Nephron (organoid): ENCODE results near the gene TRPM2.
"Not testable (repeated sequence)": the region's sequence is repeated elsewhere in the genome, so short reads cannot be mapped to it uniquely, and the experiment has no call there.

ENCODE experiments used
- H3K27ac Mint-ChIP-seq, 3 experiments: 2 replicates each; pipeline ENCODE4 v1.8.0; 2020; ENCODE audit warnings: mixed read lengths in 3 of 3, mild to moderate bottlenecking in 2 of 3, moderate library complexity in 1 of 3
- H3K27me3 Mint-ChIP-seq: 2 replicates; pipeline ENCODE4 v1.8.0; 2021; ENCODE audit warnings: low read depth, mild to moderate bottlenecking, moderate library complexity, mixed read lengths
- H3K36me3 Mint-ChIP-seq: 2 replicates; pipeline ENCODE4 v1.8.0; 2020; ENCODE audit warnings: low read depth, mixed read lengths
- H3K4me1 Mint-ChIP-seq: 2 replicates; pipeline ENCODE4 v1.8.0; 2020; ENCODE audit warnings: mixed read lengths
- H3K4me3 Mint-ChIP-seq, 3 experiments: 2 replicates each; pipeline ENCODE4 v1.8.0; 2020; ENCODE audit warnings: mild to moderate bottlenecking in 3 of 3, mixed read lengths in 3 of 3, moderate library complexity in 2 of 3
- H3K9me3 Mint-ChIP-seq: 2 replicates; pipeline ENCODE4 v1.8.0; 2020; ENCODE audit warnings: mixed read lengths
- TF ChIP-seq, protein P1 (sequence below), 3 experiments: fragments of 200-600 bp; sonication (generic); IDR thresholded peaks; one replicate each; pipeline ENCODE4 v1.5.0; 2021; ENCODE audit warnings: antibody characterized with exemption in 3 of 3; ENCODE audit not compliant: unreplicated experiment in 3 of 3

TRPM2 gene

DNA sequence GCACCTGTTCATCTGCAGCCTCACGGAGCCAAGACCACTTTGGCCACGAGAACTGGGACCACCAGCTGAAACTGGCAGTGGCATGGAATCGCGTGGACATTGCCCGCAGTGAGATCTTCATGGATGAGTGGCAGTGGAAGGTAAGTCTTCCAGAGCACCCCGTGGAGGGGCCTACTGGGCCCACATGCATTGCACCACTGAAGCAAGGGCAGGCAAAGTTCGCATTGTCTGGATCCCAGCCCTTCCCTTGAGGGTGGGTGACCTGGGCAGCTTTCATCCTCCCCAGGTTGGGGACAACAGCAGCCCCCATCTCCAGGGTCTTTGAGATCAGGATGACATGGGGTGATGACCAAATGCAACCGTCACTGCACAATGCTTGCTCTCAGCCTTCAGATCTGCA, 37.5 kb downstream of the TRPM2 start:
- Mint-ChIP-seq H3K4me1 (no peaks in the 10 kb centered on the region), H3K27ac (no peak overlapping the region), H3K27me3 (no peaks in the 10 kb centered on the region), H3K36me3 (no peaks in the 10 kb centered on the region), H3K4me3 (no peak overlapping the region), H3K9me3 (peaks cover 16% of the 10 kb centered on the region)
- TF ChIP-seq, protein P1, sequence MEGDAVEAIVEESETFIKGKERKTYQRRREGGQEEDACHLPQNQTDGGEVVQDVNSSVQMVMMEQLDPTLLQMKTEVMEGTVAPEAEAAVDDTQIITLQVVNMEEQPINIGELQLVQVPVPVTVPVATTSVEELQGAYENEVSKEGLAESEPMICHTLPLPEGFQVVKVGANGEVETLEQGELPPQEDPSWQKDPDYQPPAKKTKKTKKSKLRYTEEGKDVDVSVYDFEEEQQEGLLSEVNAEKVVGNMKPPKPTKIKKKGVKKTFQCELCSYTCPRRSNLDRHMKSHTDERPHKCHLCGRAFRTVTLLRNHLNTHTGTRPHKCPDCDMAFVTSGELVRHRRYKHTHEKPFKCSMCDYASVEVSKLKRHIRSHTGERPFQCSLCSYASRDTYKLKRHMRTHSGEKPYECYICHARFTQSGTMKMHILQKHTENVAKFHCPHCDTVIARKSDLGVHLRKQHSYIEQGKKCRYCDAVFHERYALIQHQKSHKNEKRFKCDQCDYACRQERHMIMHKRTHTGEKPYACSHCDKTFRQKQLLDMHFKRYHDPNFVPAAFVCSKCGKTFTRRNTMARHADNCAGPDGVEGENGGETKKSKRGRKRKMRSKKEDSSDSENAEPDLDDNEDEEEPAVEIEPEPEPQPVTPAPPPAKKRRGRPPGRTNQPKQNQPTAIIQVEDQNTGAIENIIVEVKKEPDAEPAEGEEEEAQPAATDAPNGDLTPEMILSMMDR (IDR thresholded peaks at IDR 0.05; ENCODE audit: unreplicated experiment in 3 of 3) = no peak

DNA sequence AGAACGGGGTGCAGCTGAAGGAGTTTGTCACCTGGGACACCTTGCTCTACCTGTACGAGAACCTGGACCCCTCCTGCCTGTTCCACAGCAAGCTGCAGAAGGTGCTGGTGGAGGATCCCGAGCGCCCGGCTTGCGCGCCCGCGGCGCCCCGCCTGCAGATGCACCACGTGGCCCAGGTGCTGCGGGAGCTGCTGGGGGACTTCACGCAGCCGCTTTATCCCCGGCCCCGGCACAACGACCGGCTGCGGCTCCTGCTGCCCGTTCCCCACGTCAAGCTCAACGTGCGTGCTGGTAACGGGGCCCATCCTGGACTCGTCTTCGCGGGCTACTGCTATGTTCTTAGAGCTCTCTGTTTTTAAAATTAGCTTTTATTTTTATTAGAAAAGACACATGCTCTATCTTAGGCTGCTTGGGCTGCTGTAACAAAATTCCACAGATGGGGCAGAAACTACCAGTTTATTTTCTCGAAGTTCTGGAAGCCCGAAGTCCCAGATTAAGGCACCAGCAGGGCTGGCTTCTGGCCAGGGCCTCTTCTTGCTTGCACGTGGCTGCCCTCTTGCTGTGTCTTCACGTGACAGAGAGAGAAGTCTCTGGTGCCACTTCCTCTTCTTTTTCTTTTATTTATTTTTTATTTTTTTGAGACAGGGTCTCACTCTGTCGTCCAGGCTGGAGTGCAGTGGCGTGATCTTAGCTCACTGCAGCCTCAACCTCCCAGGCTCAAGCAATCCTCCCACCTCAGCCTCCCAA, 38.1 kb downstream of the TRPM2 start:
- no peaks in the 10 kb centered on the region for H3K36me3 Mint-ChIP-seq
- H3K9me3 Mint-ChIP-seq = peaks cover 12% of the 10 kb centered on the region
- no peaks in the 10 kb centered on the region for H3K4me1 Mint-ChIP-seq
- no peak overlapping the region for H3K27ac Mint-ChIP-seq
- TF ChIP-seq, protein P1 (IDR thresholded peaks at IDR 0.05; ENCODE audit: unreplicated experiment in 3 of 3) = no peak
- H3K27me3 Mint-ChIP-seq = no peaks in the 10 kb centered on the region
- H3K4me3 Mint-ChIP-seq = no peak overlapping the region

DNA sequence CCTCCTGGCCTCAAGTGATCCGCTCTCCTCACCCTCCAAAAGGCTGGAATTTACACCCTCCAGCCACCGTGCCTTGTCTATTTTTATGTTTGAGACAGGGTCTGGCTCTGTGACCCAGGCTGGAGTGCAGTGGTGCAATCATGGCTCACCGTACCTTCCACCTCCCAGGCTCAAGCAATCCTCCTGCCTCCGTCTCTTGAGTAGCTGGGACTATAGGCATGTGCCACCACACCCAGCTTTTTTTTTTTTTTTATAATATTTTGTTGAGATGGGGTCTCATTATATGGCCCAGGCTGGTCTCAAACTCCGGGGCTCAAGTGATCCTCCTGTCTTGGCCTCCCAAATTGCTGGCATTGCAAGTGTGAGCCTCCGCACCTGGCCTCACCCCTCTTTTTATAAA, 38.8 kb downstream of the TRPM2 start:
- no peaks in the 10 kb centered on the region for H3K4me1 Mint-ChIP-seq
- no peak overlapping the region for H3K27ac Mint-ChIP-seq
- H3K27me3 Mint-ChIP-seq = no peaks in the 10 kb centered on the region

DNA sequence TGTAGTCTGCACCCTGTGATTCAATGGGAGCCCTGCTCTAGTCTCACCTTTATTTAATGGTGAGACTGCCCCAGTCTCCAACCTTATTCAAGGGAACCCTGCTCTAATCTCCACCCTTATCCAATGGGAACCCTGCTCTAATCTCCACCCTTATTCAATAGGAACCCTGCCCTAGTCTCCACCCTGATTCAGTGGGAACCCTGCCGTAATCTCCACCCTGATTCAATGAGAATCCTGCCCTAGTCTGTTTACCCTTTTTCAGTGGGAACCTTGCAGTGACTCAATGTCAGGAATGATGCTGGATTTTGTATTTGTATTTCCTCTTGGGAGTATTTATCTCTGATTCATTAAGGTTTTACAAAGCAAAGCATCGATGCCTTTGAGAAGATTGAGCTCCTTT, 39.5 kb downstream of the TRPM2 start:
- Mint-ChIP-seq H3K27me3 (no peaks in the 10 kb centered on the region), H3K4me3 (no peak overlapping the region), H3K27ac (no peak overlapping the region), H3K36me3 (no peaks in the 10 kb centered on the region), H3K4me1 (no peaks in the 10 kb centered on the region), H3K9me3 (peaks cover 9% of the 10 kb centered on the region)
- TF ChIP-seq, protein P1 (IDR thresholded peaks at IDR 0.05; ENCODE audit: unreplicated experiment in 3 of 3) = no peak

More for the DNA sequence above, 38.8 kb downstream of the TRPM2 start:
- TF ChIP-seq, protein P1 (IDR thresholded peaks at IDR 0.05; ENCODE audit: unreplicated experiment in 3 of 3) = no peak
- Mint-ChIP-seq H3K9me3 (peaks cover 10% of the 10 kb centered on the region), H3K4me3 (no peak overlapping the region), H3K36me3 (no peaks in the 10 kb centered on the region)

DNA sequence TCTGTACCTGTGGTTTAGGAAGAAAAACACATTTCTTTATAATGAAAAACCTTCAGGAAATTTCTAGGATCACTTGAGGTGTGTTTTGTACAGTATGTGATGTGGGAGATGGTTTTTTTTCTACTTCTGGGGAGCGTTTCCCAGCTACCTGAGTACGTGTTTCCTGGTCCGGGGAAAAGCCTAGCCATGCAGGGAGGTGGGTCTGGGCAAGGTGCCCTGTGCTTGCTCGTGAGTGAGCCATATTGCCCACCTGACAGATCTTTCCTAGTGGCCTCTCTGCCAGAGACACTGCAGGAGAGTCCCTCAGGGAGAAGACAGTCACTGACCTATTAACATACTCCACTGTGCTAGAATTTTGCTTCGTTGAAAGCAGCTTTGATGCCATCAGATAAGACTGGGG, 41.3 kb downstream of the TRPM2 start:
- no peak overlapping the region for H3K27ac Mint-ChIP-seq
- H3K27me3 Mint-ChIP-seq = peaks cover 5% of the 10 kb centered on the region
- TF ChIP-seq, protein P1 (IDR thresholded peaks at IDR 0.05; ENCODE audit: unreplicated experiment in 3 of 3) = no peak
- peaks cover 5% of the 10 kb centered on the region for H3K9me3 Mint-ChIP-seq
- H3K4me3 Mint-ChIP-seq = no peak overlapping the region
- no peaks in the 10 kb centered on the region for H3K4me1 Mint-ChIP-seq
- no peaks in the 10 kb centered on the region for H3K36me3 Mint-ChIP-seq

DNA sequence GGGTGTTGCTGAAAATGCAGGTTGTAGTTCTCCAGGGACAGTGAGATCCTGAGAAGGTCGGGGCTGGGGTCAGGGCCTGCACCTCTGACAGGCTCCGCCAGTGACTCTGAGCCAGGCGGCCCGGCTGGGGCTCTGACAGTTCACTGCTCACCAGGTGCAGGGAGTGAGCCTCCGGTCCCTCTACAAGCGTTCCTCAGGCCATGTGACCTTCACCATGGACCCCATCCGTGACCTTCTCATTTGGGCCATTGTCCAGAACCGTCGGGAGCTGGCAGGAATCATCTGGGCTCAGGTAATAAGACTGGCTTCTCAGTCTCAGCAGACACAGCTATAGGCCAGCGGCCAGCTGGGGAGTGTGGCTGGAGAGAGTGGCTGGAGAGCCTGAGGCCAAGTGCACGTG, 41.8 kb downstream of the TRPM2 start:
- Mint-ChIP-seq H3K27me3 (peaks cover 5% of the 10 kb centered on the region), H3K4me3 (no peak overlapping the region), H3K9me3 (peaks cover 5% of the 10 kb centered on the region), H3K36me3 (no peaks in the 10 kb centered on the region), H3K27ac (no peak overlapping the region), H3K4me1 (no peaks in the 10 kb centered on the region)
- TF ChIP-seq, protein P1 (IDR thresholded peaks at IDR 0.05; ENCODE audit: unreplicated experiment in 3 of 3) = no peak

DNA sequence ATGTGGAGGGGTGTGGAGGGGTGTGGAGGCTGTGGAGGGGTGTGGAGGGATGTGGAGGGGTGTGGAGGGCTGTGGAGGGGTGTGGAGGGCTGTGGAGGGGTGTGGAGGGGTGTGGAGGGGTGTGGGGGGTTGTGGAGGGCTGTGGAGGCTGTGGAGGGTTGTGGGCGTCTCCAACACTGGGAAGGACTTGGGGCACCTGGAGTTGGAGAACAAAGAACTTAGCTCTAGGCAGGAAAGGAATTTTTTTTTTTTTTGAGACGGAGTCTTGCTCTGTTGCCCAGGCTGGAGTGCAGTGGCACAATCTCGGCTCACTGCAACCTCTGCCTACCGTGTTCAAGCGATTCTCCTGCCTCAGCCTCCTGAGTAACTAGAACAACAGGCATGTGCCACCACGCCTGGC, 43.4 kb downstream of the TRPM2 start:
- not testable (repeated sequence) for H3K9me3 Mint-ChIP-seq, H3K27ac Mint-ChIP-seq, H3K36me3 Mint-ChIP-seq, H3K27me3 Mint-ChIP-seq, H3K4me1 Mint-ChIP-seq, H3K4me3 Mint-ChIP-seq
